SK-N-SH (cell line): ENCODE results near the gene CDH24.

Experiments used
- CTCF ChIP-seq: fragments of 200-600 bp; sonication (generic); IDR thresholded peaks from 2 replicates; pipeline ENCODE4 v1.6.1; 2017; ENCODE audit warnings: antibody characterized with exemption, mild to moderate bottlenecking, moderate library complexity
- GABPA ChIP-seq: IDR thresholded peaks from 2 replicates; pipeline ENCODE4 v1.4.0; 2012; ENCODE audit warnings: low read depth, mild to moderate bottlenecking
- NRF1 ChIP-seq: IDR thresholded peaks from 2 replicates; pipeline ENCODE4 v1.6.1; 2012; ENCODE audit warnings: low read depth, mild to moderate bottlenecking, low read length
- RCOR1 ChIP-seq: fragments of 150-350 bp; IDR thresholded peaks from 2 replicates; pipeline ENCODE4 v1.6.1; 2017; ENCODE audit warnings: antibody characterized with exemption, low read length
- TAF1 ChIP-seq: IDR thresholded peaks from 2 replicates; pipeline ENCODE4 v1.6.1; 2012; ENCODE audit warnings: low read depth, mild to moderate bottlenecking, low read length, moderate library complexity, borderline replicate concordance
- TCF12 ChIP-seq: IDR thresholded peaks from 2 replicates; pipeline ENCODE4 v1.4.0; 2012

GRCh38 chr14:23104591-23105347, 47.4 kb upstream of the CDH24 start, which contains the start of gene CIROP:
- TF ChIP-seq CTCF, result no peak
- TF ChIP-seq TCF12, result no peak
- no peak for TF ChIP-seq TAF1
- TF ChIP-seq RCOR1, result no peak
- no peak for TF ChIP-seq GABPA
- no peak for TF ChIP-seq NRF1
